Gastrocnemius medialis (tissue), 4 donors: ENCODE results near the gene MGAT5.

ENCODE experiments used
- POLR2A ChIP-seq, 2 donors: fragments of 450-650 bp; IDR thresholded peaks; one replicate each; pipeline ENCODE4 v1.6.1; 2017; ENCODE audit warnings: antibody characterized with exemption in 2 of 2, mild to moderate bottlenecking in 2 of 2, moderate library complexity in 2 of 2
- TF ChIP-seq, protein P1 (sequence below), 5 experiments: fragments of 450-650 bp in 3 of 5; fragments of 200-600 bp in 2 of 5; sonication (generic) in 2 of 5; IDR thresholded peaks in 4 of 5; conservative IDR thresholded peaks in 1 of 5; 1 replicate in 4 of 5; 2 replicates in 1 of 5; pipeline ENCODE4 v1.5.1; 2016 to 2019; ENCODE audit warnings: antibody characterized with exemption in 5 of 5, mild to moderate bottlenecking in 3 of 5, moderate library complexity in 3 of 5

DNA sequence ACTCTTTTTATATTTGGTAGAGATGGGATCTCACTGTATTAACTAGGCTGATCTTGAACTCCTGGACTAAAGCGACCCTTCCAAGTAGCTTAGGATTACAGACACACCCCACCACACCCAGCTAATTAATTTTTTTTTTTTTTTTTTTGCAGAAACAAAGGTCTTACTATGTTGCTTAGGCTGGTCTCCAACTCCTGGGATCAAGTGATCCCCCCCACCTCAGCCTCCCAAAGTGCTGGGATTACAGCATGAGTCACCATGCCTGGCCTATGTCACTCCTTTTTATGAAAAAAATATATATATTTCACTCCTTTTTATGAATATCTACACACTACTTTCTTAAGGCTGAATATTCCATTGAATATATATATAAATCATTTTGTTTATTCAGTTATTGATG, 162.8 kb downstream of the MGAT5 start:
- TF ChIP-seq, protein P1, sequence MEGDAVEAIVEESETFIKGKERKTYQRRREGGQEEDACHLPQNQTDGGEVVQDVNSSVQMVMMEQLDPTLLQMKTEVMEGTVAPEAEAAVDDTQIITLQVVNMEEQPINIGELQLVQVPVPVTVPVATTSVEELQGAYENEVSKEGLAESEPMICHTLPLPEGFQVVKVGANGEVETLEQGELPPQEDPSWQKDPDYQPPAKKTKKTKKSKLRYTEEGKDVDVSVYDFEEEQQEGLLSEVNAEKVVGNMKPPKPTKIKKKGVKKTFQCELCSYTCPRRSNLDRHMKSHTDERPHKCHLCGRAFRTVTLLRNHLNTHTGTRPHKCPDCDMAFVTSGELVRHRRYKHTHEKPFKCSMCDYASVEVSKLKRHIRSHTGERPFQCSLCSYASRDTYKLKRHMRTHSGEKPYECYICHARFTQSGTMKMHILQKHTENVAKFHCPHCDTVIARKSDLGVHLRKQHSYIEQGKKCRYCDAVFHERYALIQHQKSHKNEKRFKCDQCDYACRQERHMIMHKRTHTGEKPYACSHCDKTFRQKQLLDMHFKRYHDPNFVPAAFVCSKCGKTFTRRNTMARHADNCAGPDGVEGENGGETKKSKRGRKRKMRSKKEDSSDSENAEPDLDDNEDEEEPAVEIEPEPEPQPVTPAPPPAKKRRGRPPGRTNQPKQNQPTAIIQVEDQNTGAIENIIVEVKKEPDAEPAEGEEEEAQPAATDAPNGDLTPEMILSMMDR (IDR thresholded peaks at IDR 0.05 in 4 of 5, conservative IDR thresholded peaks at IDR 0.05 in 1 of 5) = no peak
- no peak for TF ChIP-seq POLR2A (IDR thresholded peaks at IDR 0.05)
